ENCODE measurements around the gene ACOT13.

GRCh38 chr6:24662236-24662635, 4.6 kb upstream of the ACOT13 start:
- no peak for TF ChIP-seq CTCF (IDR thresholded peaks at IDR 0.05)
- TF ChIP-seq POLR2A (IDR thresholded peaks at IDR 0.05; ENCODE audit: low read depth): no peak

Data from esophagus muscularis mucosa (tissue), 3 donors.